DMS153 treated with DMSO at 0.1 percent for 48 hours (cell line): ENCODE data around the gene C2CD4C.
"Not testable (repeated sequence)": the region's sequence is repeated elsewhere in the genome, so short reads cannot be mapped to it uniquely, and the experiment has no call there.

Experiments
- DNase-seq: peaks from one replicate; lab custom pipeline; 2025; ENCODE audit not compliant: unreplicated experiment; lab: John Stamatoyannopoulos, UW

C2CD4C gene

GRCh38 chr19:418761-419671, 10.1 kb upstream of the C2CD4C start:
- DNase-seq = no peak

DNA sequence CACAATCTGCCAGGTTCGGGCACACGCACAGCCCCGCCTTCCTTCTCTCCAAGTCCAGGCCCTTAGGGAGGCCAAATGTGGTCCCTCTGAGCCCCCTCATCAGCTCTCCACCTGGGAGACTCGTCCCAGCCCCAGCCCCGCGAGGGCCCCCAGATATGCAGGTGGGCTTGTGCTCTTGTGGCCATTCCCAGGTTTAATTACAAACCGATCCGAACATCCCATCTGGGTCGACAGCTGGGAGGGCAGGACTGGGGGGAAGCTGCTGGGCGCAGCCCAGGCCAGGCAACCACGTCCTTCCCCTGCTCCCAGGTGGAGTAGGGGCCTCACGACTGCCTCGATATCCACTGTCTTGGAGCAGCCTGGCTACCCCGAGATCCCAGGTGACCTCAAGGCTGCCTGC, 7.5 kb upstream of the C2CD4C start:
- DNase-seq = no peak

GRCh38 chr19:415292-415691, 6.3 kb upstream of the C2CD4C start:
- DNase-seq = no peak

- no peak for DNase-seq
Measured at GRCh38 chr19:413756-414420, 4.9 kb upstream of the C2CD4C start.

GRCh38 chr19:412356-413355, 3.7 kb upstream of the C2CD4C start:
- no peak for DNase-seq

DNA sequence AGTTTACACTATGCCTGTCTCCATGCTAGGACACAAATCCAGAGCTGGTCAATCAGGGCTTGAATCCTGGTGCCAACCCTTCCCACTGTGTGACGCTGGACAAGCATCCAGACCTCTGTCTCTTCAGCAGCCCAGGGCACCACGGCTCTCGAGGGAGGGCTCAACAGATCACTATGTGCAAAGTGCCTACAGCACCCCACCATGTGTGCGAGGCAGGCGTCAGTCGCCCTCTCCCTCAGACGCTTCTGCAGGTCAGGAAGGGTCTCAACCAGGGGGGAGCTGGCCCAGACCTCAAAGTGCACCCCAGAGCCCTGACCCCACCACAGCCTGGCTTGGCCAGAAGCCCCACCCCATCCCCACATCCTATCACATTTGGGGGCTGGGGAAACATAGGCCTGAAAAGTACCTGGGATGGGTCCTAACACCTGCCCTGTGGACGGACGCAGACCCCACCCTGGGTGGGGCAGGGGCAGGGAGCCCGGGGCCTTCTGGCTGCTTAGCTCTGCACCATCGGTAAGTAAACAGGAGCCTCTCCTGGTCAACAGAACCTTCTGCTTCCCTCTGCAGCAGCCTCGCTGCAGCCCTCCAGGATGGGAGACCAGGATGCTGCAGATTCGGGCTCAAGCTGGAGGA, 2.9 kb upstream of the C2CD4C start:
- DNase-seq = no peak

DNA sequence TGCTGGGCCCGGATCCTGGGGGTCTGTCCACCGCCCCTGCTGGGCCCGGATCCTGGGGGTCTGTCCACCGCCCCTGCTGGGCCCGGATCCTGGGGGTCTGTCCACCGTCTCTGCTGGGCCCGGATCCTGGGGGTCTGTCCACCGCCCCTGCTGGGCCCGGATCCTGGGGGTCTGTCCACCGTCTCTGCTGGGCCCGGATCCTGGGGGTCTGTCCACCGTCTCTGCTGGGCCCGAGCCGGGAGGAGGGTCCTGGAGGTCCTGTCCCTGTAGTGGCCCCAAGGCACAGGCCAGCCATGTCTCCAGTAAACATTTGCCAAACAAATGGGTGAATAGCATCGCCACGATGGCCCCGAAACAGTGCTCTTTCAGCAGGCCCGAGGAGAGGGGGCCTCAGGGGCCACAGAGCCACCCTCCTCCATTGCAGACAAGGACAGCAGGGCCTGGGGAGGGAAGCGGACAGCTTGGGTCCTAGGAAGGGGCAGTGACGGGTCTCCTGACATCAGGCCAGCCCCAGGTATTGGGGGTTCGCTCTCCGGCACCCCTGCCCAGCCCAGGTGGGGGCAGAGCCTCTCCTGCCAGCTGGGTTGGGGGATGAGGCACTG, 2.3 kb upstream of the C2CD4C start:
- DNase-seq = not testable (repeated sequence)

- no peak for DNase-seq
Measured at GRCh38 chr19:410243-410781, 1.4 kb upstream of the C2CD4C start.

DNA sequence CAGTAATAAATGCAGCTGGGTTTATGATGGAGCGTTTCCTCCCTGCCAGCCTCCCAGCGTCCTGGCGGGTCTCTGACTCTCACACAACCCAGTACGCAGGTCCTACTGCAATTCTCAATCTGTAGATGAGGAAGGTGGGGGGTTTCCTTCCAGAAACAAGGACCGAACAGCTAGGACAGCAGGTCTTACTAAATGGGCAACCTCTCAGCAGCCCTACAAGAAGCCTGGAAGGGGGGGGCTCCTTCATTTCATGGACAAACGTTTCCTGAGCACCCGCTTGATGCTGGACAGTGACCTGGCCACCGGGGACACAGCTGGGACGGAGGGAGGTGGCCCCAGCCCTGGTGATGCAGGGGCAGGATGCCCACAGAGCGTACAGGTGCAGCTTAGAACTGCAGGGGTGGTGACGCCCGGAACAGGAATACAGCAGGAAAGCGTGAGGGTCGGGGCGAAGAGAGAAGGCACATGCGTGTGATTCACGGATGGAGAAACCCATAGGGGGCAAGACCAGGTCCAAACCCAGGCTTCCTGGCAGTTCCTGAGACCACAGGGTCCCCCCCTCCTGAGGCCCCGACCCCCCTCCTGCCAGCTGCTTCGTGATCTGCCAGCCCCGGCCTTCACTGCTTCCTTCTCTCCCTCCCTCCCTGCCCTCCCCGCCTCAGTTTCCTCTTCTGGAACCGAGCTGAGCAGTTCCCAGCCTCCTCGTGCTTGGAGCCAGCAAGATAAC, 732 bp upstream of the C2CD4C start:
- no peak for DNase-seq

GRCh38 chr19:408441-408901, 476 bp downstream of the C2CD4C start:
- no peak for DNase-seq

- no peak for DNase-seq
Measured at GRCh38 chr19:407511-408440, 1.2 kb downstream of the C2CD4C start.

DNA sequence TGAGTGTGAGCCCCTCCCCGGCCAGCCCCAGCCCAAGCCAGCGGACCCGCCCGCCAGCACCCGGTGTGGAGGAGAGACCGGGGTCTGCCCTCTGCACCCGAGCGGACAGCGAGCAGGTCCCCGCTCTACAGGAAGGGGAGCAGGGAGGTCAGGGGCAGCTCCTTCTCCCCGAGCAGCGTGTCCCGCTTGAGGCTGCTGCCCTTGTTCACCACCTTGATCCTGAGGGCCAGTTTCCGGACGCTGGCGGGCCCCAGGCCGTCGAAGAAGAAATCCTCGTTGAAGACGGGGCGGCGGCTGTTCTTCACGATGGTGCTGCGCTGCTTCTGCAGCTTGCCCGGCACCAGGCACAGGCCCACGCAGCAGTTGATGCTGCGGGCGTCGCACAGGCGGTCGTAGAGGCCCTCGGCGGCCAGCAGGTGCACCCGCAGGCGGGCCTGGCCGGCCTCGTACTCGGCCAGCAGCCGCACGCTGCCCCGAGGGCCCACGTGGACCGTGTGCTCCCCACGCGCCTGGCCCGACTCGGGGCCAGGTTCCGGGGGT, 1.9 kb downstream of the C2CD4C start:
- no peak for DNase-seq

GRCh38 chr19:406135-406781, 2.7 kb downstream of the C2CD4C start:
- no peak for DNase-seq

GRCh38 chr19:405121-405965, 3.6 kb downstream of the C2CD4C start:
- DNase-seq = no peak

- DNase-seq = no peak
Measured at GRCh38 chr19:403221-404027, 5.5 kb downstream of the C2CD4C start.

- DNase-seq = no peak
Measured at GRCh38 chr19:402786-403185, 6.2 kb downstream of the C2CD4C start.
